ENCODE measurements around the gene MED13L. TPM values are rescaled to one million over a fixed set of nuclear protein-coding genes. Genes with fewer than 3 reads are reported as not detected.
A peak's percentile ranks its signal among the peaks of the same experiment; 100 is the strongest.

Gene MED13L
- total and polyA plus RNA-seq, 2 of the 4 experiments (the other 2 are of a cell fraction) = 17.9 to 49.1 TPM

DNA sequence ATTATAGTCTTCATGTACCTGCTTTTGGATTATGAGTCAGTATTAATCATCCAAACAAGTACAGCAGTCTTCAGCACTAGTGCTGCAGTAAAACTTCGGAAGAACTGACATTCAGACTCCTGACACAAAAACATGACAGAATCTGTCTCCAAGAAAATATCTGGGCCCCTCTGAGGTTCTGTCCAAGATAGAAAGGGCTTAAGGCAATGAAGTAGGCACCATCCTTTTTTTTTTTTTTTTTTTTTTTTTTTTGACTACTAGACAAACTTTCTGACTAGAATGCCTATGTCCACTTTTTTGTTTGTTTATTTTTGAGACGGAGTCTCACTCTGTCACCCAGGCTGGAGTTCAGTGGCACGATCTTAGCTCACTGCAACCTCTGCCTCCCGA, 112.5 kb downstream of the MED13L start:
- no peak overlapping the region for H4K5ac ChIP-seq (ENCODE audit: low read depth, low read length)
- no peak overlapping the region for H3K23ac ChIP-seq (ENCODE audit: low read depth, low read length)
- no peak overlapping the region for H4K91ac ChIP-seq (ENCODE audit: insufficient read depth, low read depth, low read length)
- intact Hi-C loops (cut with micrococcal nuclease) = loop anchor here (5.0 kb wide), 1 partner anchor 57 kb away; no protein-coding TSS in a partner anchor
- peaks cover 22% of the 10 kb centered on the region for H3K9me1 ChIP-seq (ENCODE audit: insufficient read depth, low read length)
- no peak overlapping the region for H3K4ac ChIP-seq (ENCODE audit: low read depth, low read length)
- H3K79me1 ChIP-seq (ENCODE audit: low read depth in 1 of 2, low read length in 2 of 2) = peaks cover 34 to 74% of the 10 kb centered on the region in 2 experiments; a peak in 3 of 4 replicates
- H4K8ac ChIP-seq (ENCODE audit: low read depth in 2 of 2, low read length in 2 of 2) = no peak overlapping the region
- no peak overlapping the region for H2AK5ac ChIP-seq (ENCODE audit: low read depth, low read length)
- peaks cover 15% of the 10 kb centered on the region for H3K4me1 ChIP-seq (ENCODE audit: control insufficient read depth, insufficient read depth, low read length)
- H3K4me3 ChIP-seq (ENCODE audit: insufficient read depth, low read depth, low read length) = no peak overlapping the region
- in situ Hi-C loops (cut with MboI; ENCODE audit: low sequenced_read_pairs) = no loop called here
- H2AFZ ChIP-seq (replicated peaks; ENCODE audit: low read length, poor library complexity) = no peak overlapping the region
- H2BK5ac ChIP-seq (ENCODE audit: low read depth, low read length, poor library complexity, severe bottlenecking) = no peak overlapping the region
- H2BK15ac ChIP-seq (ENCODE audit: low read depth, low read length) = no peak overlapping the region
- H2BK20ac ChIP-seq (ENCODE audit: low read depth, low read length) = no peak overlapping the region
- H3K9me3 ChIP-seq (ENCODE audit: control insufficient read depth, insufficient read depth, low read length) = no peaks in the 10 kb centered on the region
- no CpG with 5 or more reads among the region's 4 CpGs for WGBS, 2 experiments (ENCODE audit: extremely low coverage in 2 of 2, insufficient read length in 1 of 2)
- no peak overlapping the region for H3K9ac ChIP-seq (ENCODE audit: low read depth, low read length)
- CTCF ChIA-PET = no interaction called here
- POLR2A ChIA-PET (ENCODE audit: unreplicated experiment) = no interaction called here
- H3K4me2 ChIP-seq (ENCODE audit: low read depth, low read length) = peak overlapping the region; percentile 33; the same call in 1 of the 2 replicates
- BruUV-seq (replicated peaks) = no TSS peak
- H3K14ac ChIP-seq (replicated peaks; ENCODE audit: low read depth, low read length) = no peak overlapping the region
- peaks cover 81% of the 10 kb centered on the region for H4K20me1 ChIP-seq (ENCODE audit: insufficient read depth, low read length)
- dilution Hi-C loops (cut with HindIII; ENCODE audit: low sequenced_read_pairs, unreplicated experiment) = no loop called here
- no peak overlapping the region for H3K56ac ChIP-seq (ENCODE audit: extremely low read depth, insufficient read depth, low read length)
- H3K36me3 ChIP-seq (ENCODE audit: control insufficient read depth, insufficient read depth, low read length) = no peaks in the 10 kb centered on the region
- peak; percentile 81 for DNase-seq
- H2AK9ac ChIP-seq (replicated peaks; ENCODE audit: low read depth, low read length, poor library complexity) = no peak overlapping the region
- H3K18ac ChIP-seq (ENCODE audit: low read depth, low read length) = no peak overlapping the region
- no peak overlapping the region for H2BK120ac ChIP-seq (ENCODE audit: low read depth, low read length)
- TF ChIP-seq CEBPB (IDR thresholded peaks at IDR 0.05; ENCODE audit: low read depth, low read length) (no peak), CTCF (conservative IDR thresholded peaks at IDR 0.05; ENCODE audit: low read depth, low read length) (no peak)
- H3K27me3 ChIP-seq (ENCODE audit: control insufficient read depth, insufficient read depth, low read length) = no peaks in the 10 kb centered on the region
- ATAC-seq (ENCODE audit: low read depth) = peak; percentile 46; the same call in 1 of the 2 replicates
- H3K27ac ChIP-seq (ENCODE audit: insufficient read depth, low read length) = no peak overlapping the region
